ENCODE measurements around the gene SKP1.

SKP1 gene

GRCh38 chr5:134114886-134115805 lies 61.6 kb downstream of the SKP1 start:
- DNase-seq (ENCODE audit: low read depth): no peak
- H3K4me3 ChIP-seq (ENCODE audit: control insufficient read depth, low read depth, low read length): peak overlapping the region; percentile 37
- TF ChIP-seq CTCF (conservative IDR thresholded peaks at IDR 0.05; ENCODE audit: control insufficient read depth, insufficient read depth, low read depth, low read length): no peak

- DNase-seq (ENCODE audit: low read depth): peak; percentile 77
- H3K4me3 ChIP-seq (ENCODE audit: control insufficient read depth, low read depth, low read length): peak within 1 kb of the TSS; percentile 46
- no peak for TF ChIP-seq CTCF (conservative IDR thresholded peaks at IDR 0.05; ENCODE audit: control insufficient read depth, insufficient read depth, low read depth, low read length)
Measured at GRCh38 chr5:134113902-134114875, 62.6 kb downstream of the SKP1 start, which contains the start of gene TCF7. TSS of gene TCF7 (plus strand) at chr5:134114681. CDS start at chr5:134114907, 226 bp downstream.

- TF ChIP-seq CTCF (conservative IDR thresholded peaks at IDR 0.05; ENCODE audit: control insufficient read depth, insufficient read depth, low read depth, low read length): no peak
- no peak for DNase-seq (ENCODE audit: low read depth)
- H3K4me3 ChIP-seq (ENCODE audit: control insufficient read depth, low read depth, low read length): no peak overlapping the region
Measured at GRCh38 chr5:134113363-134113889, 63.3 kb downstream of the SKP1 start.

- no peak for DNase-seq (ENCODE audit: low read depth)
- no peak for TF ChIP-seq CTCF (conservative IDR thresholded peaks at IDR 0.05; ENCODE audit: control insufficient read depth, insufficient read depth, low read depth, low read length)
- H3K4me3 ChIP-seq (ENCODE audit: control insufficient read depth, low read depth, low read length): no peak overlapping the region
Measured at GRCh38 chr5:134112726-134113362, 63.9 kb downstream of the SKP1 start.

GRCh38 chr5:134111741-134112647 lies 64.8 kb downstream of the SKP1 start:
- peak; percentile 58 for DNase-seq (ENCODE audit: low read depth)
- TF ChIP-seq CTCF (conservative IDR thresholded peaks at IDR 0.05; ENCODE audit: control insufficient read depth, insufficient read depth, low read depth, low read length): no peak
- H3K4me3 ChIP-seq (ENCODE audit: control insufficient read depth, low read depth, low read length): no peak overlapping the region

All from fibroblast of mammary gland (primary cell).